Measurements from ENCODE around the gene ACAT2. TPM values are rescaled to one million over a fixed set of nuclear protein-coding genes. Genes with fewer than 3 reads are reported as not detected.
A peak's percentile ranks its signal among the peaks of the same experiment; 100 is the strongest.

ACAT2 gene
- polyA plus RNA-seq, 3 donors = 3.6 to 24.4 (median 19.5) TPM

DNA sequence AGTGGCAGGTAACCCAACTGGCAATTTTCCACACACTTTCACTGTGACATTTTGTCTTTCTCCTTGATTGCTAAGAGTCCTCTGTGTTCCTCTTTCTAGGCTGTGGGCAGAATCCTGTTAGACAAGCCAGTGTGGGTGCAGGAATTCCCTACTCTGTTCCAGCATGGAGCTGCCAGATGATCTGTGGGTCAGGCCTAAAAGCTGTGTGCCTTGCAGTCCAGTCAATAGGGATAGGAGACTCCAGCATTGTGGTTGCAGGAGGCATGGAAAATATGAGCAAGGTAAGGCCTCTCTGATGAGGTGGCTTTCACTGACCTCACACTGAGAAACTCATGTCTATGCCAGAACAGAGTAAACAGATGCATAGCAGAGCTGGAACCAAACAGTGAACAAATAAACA lies 5.1 kb downstream of the ACAT2 start:
- TF ChIP-seq, protein P1, sequence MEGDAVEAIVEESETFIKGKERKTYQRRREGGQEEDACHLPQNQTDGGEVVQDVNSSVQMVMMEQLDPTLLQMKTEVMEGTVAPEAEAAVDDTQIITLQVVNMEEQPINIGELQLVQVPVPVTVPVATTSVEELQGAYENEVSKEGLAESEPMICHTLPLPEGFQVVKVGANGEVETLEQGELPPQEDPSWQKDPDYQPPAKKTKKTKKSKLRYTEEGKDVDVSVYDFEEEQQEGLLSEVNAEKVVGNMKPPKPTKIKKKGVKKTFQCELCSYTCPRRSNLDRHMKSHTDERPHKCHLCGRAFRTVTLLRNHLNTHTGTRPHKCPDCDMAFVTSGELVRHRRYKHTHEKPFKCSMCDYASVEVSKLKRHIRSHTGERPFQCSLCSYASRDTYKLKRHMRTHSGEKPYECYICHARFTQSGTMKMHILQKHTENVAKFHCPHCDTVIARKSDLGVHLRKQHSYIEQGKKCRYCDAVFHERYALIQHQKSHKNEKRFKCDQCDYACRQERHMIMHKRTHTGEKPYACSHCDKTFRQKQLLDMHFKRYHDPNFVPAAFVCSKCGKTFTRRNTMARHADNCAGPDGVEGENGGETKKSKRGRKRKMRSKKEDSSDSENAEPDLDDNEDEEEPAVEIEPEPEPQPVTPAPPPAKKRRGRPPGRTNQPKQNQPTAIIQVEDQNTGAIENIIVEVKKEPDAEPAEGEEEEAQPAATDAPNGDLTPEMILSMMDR (IDR thresholded peaks at IDR 0.05) = no peak
- Histone ChIP-seq H3K36me3 (replicated peaks in 1 of 2; ENCODE audit: control insufficient read depth in 1 of 2, insufficient read depth in 2 of 2, low read length in 2 of 2) (peaks cover 20 to 65% of the 10 kb centered on the region in 2 donors), H3K27me3 (ENCODE audit: control insufficient read depth in 2 of 2, insufficient read depth in 2 of 2, low read length in 2 of 2) (no peaks in the 10 kb centered on the region), H2AFZ (ENCODE audit: insufficient read depth, low read depth, low read length, poor library complexity, severe bottlenecking) (no peak overlapping the region), H3K4me2 (replicated peaks; ENCODE audit: extremely low read depth, low read length, poor library complexity, severe bottlenecking) (no peak overlapping the region), H3K79me2 (ENCODE audit: insufficient read depth, low read length) (no peaks in the 10 kb centered on the region), H3K9ac (ENCODE audit: insufficient read depth, low read length, poor library complexity, severe bottlenecking) (no peak overlapping the region), H3K9me3 (replicated peaks in 1 of 2; ENCODE audit: control insufficient read depth in 1 of 2, insufficient read depth in 1 of 2, low read length in 2 of 2) (no peaks in the 10 kb centered on the region), H3K4me1 (ENCODE audit: control insufficient read depth in 1 of 2, insufficient read depth in 2 of 2, low read length in 2 of 2) (peaks cover 7 to 10% of the 10 kb centered on the region in 2 donors), H3K27ac (ENCODE audit: low read depth in 1 of 2, low read length in 2 of 2) (no peak overlapping the region), H4K20me1 (ENCODE audit: insufficient read depth, low read length) (no peaks in the 10 kb centered on the region), H3K4me3 (replicated peaks in 1 of 3; ENCODE audit: low read depth in 2 of 3, low read length in 3 of 3) (no peak overlapping the region)
- DNase-seq = no peak
- peak overlapping the region in 1 of 7 donors; percentile 2 for H3K27ac Mint-ChIP-seq
- peaks cover 0 to under 1% (median 0%) of the 10 kb centered on the region in 7 donors for H3K9me3 Mint-ChIP-seq
- intact Hi-C loops (cut with micrococcal nuclease) = no loop called here
- peaks cover 48 to 66% of the 10 kb centered on the region in 2 donors for H3K36me3 Mint-ChIP-seq
- no peaks in the 10 kb centered on the region for H3K27me3 Mint-ChIP-seq (ENCODE audit: low read depth in 3 of 3)
- H3K4me1 Mint-ChIP-seq = peaks cover 7% of the 10 kb centered on the region
- no peak overlapping the region for H3K4me3 Mint-ChIP-seq

DNA sequence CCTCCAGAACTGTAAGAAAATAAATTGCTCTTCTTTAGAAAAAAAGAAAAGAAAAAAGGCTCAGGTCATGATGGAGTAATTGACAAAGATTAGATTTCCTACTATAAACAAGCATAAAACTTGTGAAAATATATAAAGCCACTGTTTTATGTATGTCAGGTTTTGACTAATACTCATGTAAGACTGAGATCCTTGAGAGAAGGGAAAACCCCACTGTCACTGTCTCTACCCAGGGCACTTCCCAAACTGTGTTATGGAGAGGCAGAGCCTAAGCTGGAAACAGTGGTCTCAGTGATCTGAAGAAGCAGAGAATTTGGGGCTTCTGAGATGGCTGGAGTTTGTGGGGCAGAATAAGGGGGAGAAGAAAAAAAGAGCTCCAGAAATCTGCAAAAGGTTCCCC lies 7.6 kb downstream of the ACAT2 start:
- H3K27me3 Mint-ChIP-seq (ENCODE audit: low read depth in 3 of 3) = no peaks in the 10 kb centered on the region
- Histone ChIP-seq H3K4me3 (replicated peaks in 1 of 3; ENCODE audit: low read depth in 2 of 3, low read length in 3 of 3) (no peak overlapping the region), H3K27me3 (ENCODE audit: control insufficient read depth in 2 of 2, insufficient read depth in 2 of 2, low read length in 2 of 2) (no peaks in the 10 kb centered on the region), H3K9ac (ENCODE audit: insufficient read depth, low read length, poor library complexity, severe bottlenecking) (no peak overlapping the region), H2AFZ (ENCODE audit: insufficient read depth, low read depth, low read length, poor library complexity, severe bottlenecking) (no peak overlapping the region), H3K9me3 (replicated peaks in 1 of 2; ENCODE audit: control insufficient read depth in 1 of 2, insufficient read depth in 1 of 2, low read length in 2 of 2) (no peaks in the 10 kb centered on the region), H3K79me2 (ENCODE audit: insufficient read depth, low read length) (no peaks in the 10 kb centered on the region), H3K4me1 (ENCODE audit: control insufficient read depth in 1 of 2, insufficient read depth in 2 of 2, low read length in 2 of 2) (no peaks in the 10 kb centered on the region), H3K27ac (ENCODE audit: low read depth in 1 of 2, low read length in 2 of 2) (no peak overlapping the region), H3K36me3 (replicated peaks in 1 of 2; ENCODE audit: control insufficient read depth in 1 of 2, insufficient read depth in 2 of 2, low read length in 2 of 2) (peaks cover 20 to 65% of the 10 kb centered on the region in 2 donors), H3K4me2 (replicated peaks; ENCODE audit: extremely low read depth, low read length, poor library complexity, severe bottlenecking) (no peak overlapping the region), H4K20me1 (ENCODE audit: insufficient read depth, low read length) (no peaks in the 10 kb centered on the region)
- no peak for DNase-seq
- no peak overlapping the region for H3K4me3 Mint-ChIP-seq
- TF ChIP-seq, protein P1 (IDR thresholded peaks at IDR 0.05) = no peak
- H3K36me3 Mint-ChIP-seq = peaks cover 57 to 74% of the 10 kb centered on the region in 2 donors
- intact Hi-C loops (cut with micrococcal nuclease) = no loop called here
- no peaks in the 10 kb centered on the region for H3K4me1 Mint-ChIP-seq
- H3K9me3 Mint-ChIP-seq = peaks cover 0 to 2% (median 0%) of the 10 kb centered on the region in 7 donors
- H3K27ac Mint-ChIP-seq = no peak overlapping the region
